Adrenal gland (tissue), 12 donors: ENCODE measurements around the gene STON2. TPM values are rescaled to one million over a fixed set of nuclear protein-coding genes. Genes with fewer than 3 reads are reported as not detected.

Experiments
- DNase-seq, 7 donors: peaks; one replicate each; pipeline ENCODE4 v3.0.0-alpha.2; 2019 to 2020
- H3K27ac ChIP-seq, 5 donors: fragments of 200-600 bp; sonication (generic) in 4 of 5; 1 replicate in 3 of 5; 2 replicates in 2 of 5; pipeline versions ENCODE4 v1.5.1 to v1.8.0; 2016 to 2020; ENCODE audit warnings: mild to moderate bottlenecking in 1 of 5
- H3K27me3 ChIP-seq: fragments of 200-600 bp; 2 replicates; pipeline ENCODE4 v1.8.0; 2021
- H3K36me3 ChIP-seq, 2 donors: fragments of 200-600 bp; replicated peaks in 1 of 2; 1 replicate in 1 of 2; 2 replicates in 1 of 2; pipeline versions ENCODE4 v1.5.1 to v1.8.0; 2018 to 2022
- H3K4me1 ChIP-seq, 2 donors: fragments of 200-600 bp; replicated peaks in 1 of 2; 1 replicate in 1 of 2; 2 replicates in 1 of 2; pipeline versions ENCODE4 v1.5.1 to v1.8.0; 2018 to 2021
- H3K4me3 ChIP-seq, 4 donors: fragments of 200-600 bp; sonication (generic) in 3 of 4; one replicate each; pipeline ENCODE4 v1.5.1; 2016 to 2018
- H3K9me3 ChIP-seq, 3 donors: fragments of 200-600 bp; sonication (generic) in 1 of 3; replicated peaks in 1 of 3; 1 replicate in 2 of 3; 2 replicates in 1 of 3; pipeline versions ENCODE4 v1.5.1 to v1.8.0; 2016 to 2021
- POLR2A ChIP-seq, 2 donors: fragments of 450-650 bp; IDR thresholded peaks; one replicate each; pipeline ENCODE4 v1.6.1; 2017; ENCODE audit warnings: antibody characterized with exemption in 2 of 2, mild to moderate bottlenecking in 2 of 2, moderate library complexity in 1 of 2
- WGBS, 4 donors: extraction: QIAGEN DNeasy Blood & Tissue Kit in 2 of 4; methylation state at CpG; one replicate each; pipeline versions ENCODE4 v1.1.5 to v1.1.7; 2013 to 2017; 5-methylcytosine and 5-hydroxymethylcytosine counted together
- intact Hi-C, 2 donors: fragments of 100-400 bp; cut with DNase I; formaldehyde crosslinking; loops; one replicate each; pipeline versions ENCODE4 v1.14.1 to v1.15.0; 2022 to 2023
- polyA plus RNA-seq, 3 donors: library from polyadenylated mRNA; stranded (reverse); fragments of 200-250 nt in 2 of 3; fragments of 350-450 nt in 1 of 3; fragmentation: Illumina TruSeq in 1 of 3; extraction: RNeasy Lipid Tissue Mini Kit (QIAGEN cat#74804) in 1 of 3; gene quantifications; one replicate each; pipeline ENCODE4 v1.2.3, GENCODE V29; 2013 to 2014
- total RNA-seq, 9 donors: library from RNA; depleted of rRNA in 4 of 9; stranded (reverse); fragments of >200 nt in 4 of 9; fragments of 120-200 nt in 1 of 9; fragmentation: NEBNext Ultra II Directional in 1 of 9; extraction: Animal tissue kit (Norgen Biotek cat#: 25700) in 1 of 9; gene quantifications; one replicate each; pipeline versions ENCODE4 v1.1.0 to v1.2.4, GENCODE V29; 2013 to 2023
- TF ChIP-seq, protein P1 (sequence below), 6 experiments: fragments of 450-650 bp in 4 of 6; fragments of 200-600 bp in 2 of 6; sonication (generic) in 1 of 6; IDR thresholded peaks; 1 replicate in 5 of 6; 2 replicates in 1 of 6; pipeline versions ENCODE4 v1.5.1 to v1.8.0; 2016 to 2021; ENCODE audit warnings: antibody characterized with exemption in 6 of 6, mild to moderate bottlenecking in 2 of 6, moderate library complexity in 1 of 6
- donor health status: healthy with polysubstance abuse.
- donor health status: Bipolar disorder and iron deficiency.
- donor health status: DM: yes; HTN: yes; CAD: no.
- donor health status: DM: no; HTN: no; CAD: no.
- donor health status: DM: no; HTN: no; CAD: no.
- donor health status: DM: yes; HTN: yes; CAD: no.

STON2 gene
- total and polyA plus RNA-seq, 12 donors: 0.62 to 15.4 (median 6.7) TPM

- intact Hi-C loops: no loop called here
These were observed 11.8 kb downstream of the STON2 start for GRCh38 chr14:81388336-81388735.

GRCh38 chr14:81386290-81386745 is 13.8 kb downstream of the STON2 start:
- no peak for DNase-seq
- H3K4me3 ChIP-seq: no peak overlapping the region
- H3K9me3 ChIP-seq: no peaks in the 10 kb centered on the region
- 70 to 79% (median 73%) methylated on average over 4 of the region's 4 CpGs for whole genome bisulfite sequencing, 4 donors
- intact Hi-C loops: no loop called here
- TF ChIP-seq POLR2A (IDR thresholded peaks at IDR 0.05): no peak
- TF ChIP-seq, protein P1, sequence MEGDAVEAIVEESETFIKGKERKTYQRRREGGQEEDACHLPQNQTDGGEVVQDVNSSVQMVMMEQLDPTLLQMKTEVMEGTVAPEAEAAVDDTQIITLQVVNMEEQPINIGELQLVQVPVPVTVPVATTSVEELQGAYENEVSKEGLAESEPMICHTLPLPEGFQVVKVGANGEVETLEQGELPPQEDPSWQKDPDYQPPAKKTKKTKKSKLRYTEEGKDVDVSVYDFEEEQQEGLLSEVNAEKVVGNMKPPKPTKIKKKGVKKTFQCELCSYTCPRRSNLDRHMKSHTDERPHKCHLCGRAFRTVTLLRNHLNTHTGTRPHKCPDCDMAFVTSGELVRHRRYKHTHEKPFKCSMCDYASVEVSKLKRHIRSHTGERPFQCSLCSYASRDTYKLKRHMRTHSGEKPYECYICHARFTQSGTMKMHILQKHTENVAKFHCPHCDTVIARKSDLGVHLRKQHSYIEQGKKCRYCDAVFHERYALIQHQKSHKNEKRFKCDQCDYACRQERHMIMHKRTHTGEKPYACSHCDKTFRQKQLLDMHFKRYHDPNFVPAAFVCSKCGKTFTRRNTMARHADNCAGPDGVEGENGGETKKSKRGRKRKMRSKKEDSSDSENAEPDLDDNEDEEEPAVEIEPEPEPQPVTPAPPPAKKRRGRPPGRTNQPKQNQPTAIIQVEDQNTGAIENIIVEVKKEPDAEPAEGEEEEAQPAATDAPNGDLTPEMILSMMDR (IDR thresholded peaks at IDR 0.05): no peak
- no peaks in the 10 kb centered on the region for H3K36me3 ChIP-seq
- no peak overlapping the region for H3K27ac ChIP-seq
- H3K4me1 ChIP-seq: no peaks in the 10 kb centered on the region
- H3K27me3 ChIP-seq: no peaks in the 10 kb centered on the region

More at GRCh38 chr14:81388336-81388735, 11.8 kb downstream of the STON2 start:
- Histone ChIP-seq H3K27me3 (no peaks in the 10 kb centered on the region), H3K4me3 (no peak overlapping the region), H3K9me3 (no peaks in the 10 kb centered on the region), H3K4me1 (no peaks in the 10 kb centered on the region), H3K27ac (no peak overlapping the region), H3K36me3 (no peaks in the 10 kb centered on the region)
- DNase-seq: no peak
- 67 to 83% (median 80%) methylated on average over 2 of the region's 2 CpGs for WGBS, 4 donors
- TF ChIP-seq POLR2A (IDR thresholded peaks at IDR 0.05): no peak
- TF ChIP-seq, protein P1 (IDR thresholded peaks at IDR 0.05): no peak

- H3K27ac ChIP-seq: no peak overlapping the region
- no peaks in the 10 kb centered on the region for H3K9me3 ChIP-seq
- no peaks in the 10 kb centered on the region for H3K27me3 ChIP-seq
- no peak for TF ChIP-seq POLR2A (IDR thresholded peaks at IDR 0.05)
- TF ChIP-seq, protein P1 (IDR thresholded peaks at IDR 0.05): no peak
- no peaks in the 10 kb centered on the region for H3K36me3 ChIP-seq
- intact Hi-C loops: no loop called here
- H3K4me3 ChIP-seq: no peak overlapping the region
- no peaks in the 10 kb centered on the region for H3K4me1 ChIP-seq
- DNase-seq: no peak
- WGBS, 4 donors: 83 to 90% (median 85%) methylated on average over 7 of the region's 7 CpGs
These were observed 14.2 kb downstream of the STON2 start for GRCh38 chr14:81385886-81386285.

GRCh38 chr14:81385419-81385818 is 14.7 kb downstream of the STON2 start:
- DNase-seq: no peak
- Histone ChIP-seq H3K27me3 (no peaks in the 10 kb centered on the region), H3K27ac (no peak overlapping the region), H3K4me1 (no peaks in the 10 kb centered on the region), H3K9me3 (no peaks in the 10 kb centered on the region), H3K4me3 (no peak overlapping the region), H3K36me3 (no peaks in the 10 kb centered on the region)
- intact Hi-C loops: no loop called here
- TF ChIP-seq POLR2A (IDR thresholded peaks at IDR 0.05): no peak
- TF ChIP-seq, protein P1 (IDR thresholded peaks at IDR 0.05): no peak
- WGBS, 4 donors: 90 to 100% (median 95%) methylated on average over 1 of the region's 1 CpG
